IMR-90 (cell line): ENCODE data around the gene CDKAL1. TPM values are rescaled to one million over a fixed set of nuclear protein-coding genes. Genes with fewer than 3 reads are reported as not detected.

Experiments used
- ATAC-seq: fragments of 200-7000 bp; cut with Tn5 transposase; 2 replicates; pipeline ENCODE4 v1.9.1; 2020; ENCODE audit warnings: low read depth, mild to moderate bottlenecking, moderate library complexity
- BruUV-seq: library from RNA; stranded (reverse); fragments of 400-500 nt; replicated peaks from 2 replicates; lab custom pipeline; 2021; lab: Mats Ljungman, UMichigan
- CTCF ChIA-PET: fragments of 300-600 bp; formaldehyde crosslinking; extraction: SDS; loops from one replicate; lab custom pipeline; 2021; ENCODE audit warnings: antibody characterized with exemption; lab: Yijun Ruan, JAX
- POLR2A ChIA-PET: fragments of 300-600 bp; sonication (Branson Sonifier 250); formaldehyde crosslinking; loops from one replicate; lab custom pipeline; 2022; ENCODE audit warnings: antibody characterized with exemption; ENCODE audit not compliant: unreplicated experiment; lab: Charles Lee
- DNase-seq: peaks from one replicate; pipeline ENCODE4 v3.0.0; 2013
- H2AFZ ChIP-seq: replicated peaks from 2 replicates; pipeline ENCODE3; 2013; ENCODE audit warnings: low read length, mild to moderate bottlenecking; ENCODE audit not compliant: poor library complexity
- H2AK5ac ChIP-seq: 2 replicates; pipeline ENCODE4 v1.6.1; 2013; ENCODE audit warnings: low read depth, low read length, inconsistent platforms
- H2AK9ac ChIP-seq: replicated peaks from 2 replicates; pipeline ENCODE3; 2013; ENCODE audit warnings: mild to moderate bottlenecking, low read depth, low read length, moderate library complexity; ENCODE audit not compliant: poor library complexity
- H2BK120ac ChIP-seq: 2 replicates; pipeline ENCODE4 v1.6.1; 2013; ENCODE audit warnings: low read depth, low read length, inconsistent platforms
- H2BK15ac ChIP-seq: 3 replicates; pipeline ENCODE4 v1.6.1; 2013; ENCODE audit warnings: low read depth, low read length, inconsistent platforms
- H2BK20ac ChIP-seq: 2 replicates; pipeline ENCODE4 v1.6.1; 2013; ENCODE audit warnings: low read depth, mild to moderate bottlenecking, inconsistent platforms, low read length, moderate library complexity
- H2BK5ac ChIP-seq: 2 replicates; pipeline ENCODE4 v1.6.1; 2013; ENCODE audit warnings: mild to moderate bottlenecking, low read depth, low read length, inconsistent platforms; ENCODE audit not compliant: poor library complexity, severe bottlenecking
- H3K14ac ChIP-seq: replicated peaks from 2 replicates; pipeline ENCODE4 v1.6.1; 2013; ENCODE audit warnings: low read depth, low read length, inconsistent platforms
- H3K18ac ChIP-seq: 2 replicates; pipeline ENCODE4 v1.6.1; 2013; ENCODE audit warnings: low read depth, low read length, control low read depth
- H3K23ac ChIP-seq: 2 replicates; pipeline ENCODE4 v1.6.1; 2013; ENCODE audit warnings: low read depth, low read length, inconsistent platforms
- H3K27ac ChIP-seq: 2 replicates; pipeline ENCODE4 v1.5.1; 2013; ENCODE audit warnings: mild to moderate bottlenecking, control low read depth, low read length; ENCODE audit not compliant: insufficient read depth
- H3K27me3 ChIP-seq: 2 replicates; pipeline ENCODE4 v1.6.1; 2013; ENCODE audit warnings: low read length; ENCODE audit not compliant: control insufficient read depth, insufficient read depth
- H3K36me3 ChIP-seq: 2 replicates; pipeline ENCODE4 v1.6.1; 2013; ENCODE audit warnings: low read length, mixed read lengths; ENCODE audit not compliant: control insufficient read depth, insufficient read depth
- H3K4ac ChIP-seq: 2 replicates; pipeline ENCODE4 v1.6.1; 2013; ENCODE audit warnings: low read depth, low read length, inconsistent platforms
- H3K4me1 ChIP-seq: 2 replicates; pipeline ENCODE4 v1.6.1; 2013; ENCODE audit warnings: low read length, mixed read lengths; ENCODE audit not compliant: control insufficient read depth, insufficient read depth
- H3K4me2 ChIP-seq: 2 replicates; pipeline ENCODE4 v1.6.1; 2013; ENCODE audit warnings: low read depth, mild to moderate bottlenecking, control low read depth, low read length, moderate library complexity
- H3K4me3 ChIP-seq: 2 replicates; pipeline ENCODE4 v1.5.1; 2013; ENCODE audit warnings: low read depth, mild to moderate bottlenecking, control low read depth, low read length, moderate library complexity; ENCODE audit not compliant: insufficient read depth
- H3K56ac ChIP-seq: 2 replicates; pipeline ENCODE4 v1.6.1; 2013; ENCODE audit warnings: low read length, inconsistent platforms; ENCODE audit not compliant: insufficient read depth; ENCODE audit errors: extremely low read depth
- H3K79me1 ChIP-seq, 2 experiments: 2 replicates each; pipeline ENCODE4 v1.6.1; 2013; ENCODE audit warnings: low read length in 2 of 2, inconsistent platforms in 1 of 2, low read depth in 1 of 2
- H3K9ac ChIP-seq: 2 replicates; pipeline ENCODE4 v1.6.1; 2013; ENCODE audit warnings: low read depth, low read length, control low read depth
- H3K9me1 ChIP-seq: 2 replicates; pipeline ENCODE4 v1.6.1; 2013; ENCODE audit warnings: low read length, inconsistent platforms; ENCODE audit not compliant: insufficient read depth
- H3K9me3 ChIP-seq: 2 replicates; pipeline ENCODE4 v1.6.1; 2013; ENCODE audit warnings: low read length; ENCODE audit not compliant: control insufficient read depth, insufficient read depth
- H4K20me1 ChIP-seq: 2 replicates; pipeline ENCODE4 v1.6.1; 2013; ENCODE audit warnings: low read length, inconsistent platforms; ENCODE audit not compliant: insufficient read depth
- H4K5ac ChIP-seq: 2 replicates; pipeline ENCODE4 v1.6.1; 2013; ENCODE audit warnings: mild to moderate bottlenecking, low read depth, low read length, control low read depth
- H4K8ac ChIP-seq, 2 experiments: 2 replicates each; pipeline ENCODE4 v1.6.1; 2013; ENCODE audit warnings: low read depth in 2 of 2, low read length in 2 of 2, control low read depth in 1 of 2, inconsistent platforms in 1 of 2
- H4K91ac ChIP-seq: 2 replicates; pipeline ENCODE4 v1.6.1; 2013; ENCODE audit warnings: low read depth, low read length, inconsistent platforms; ENCODE audit not compliant: insufficient read depth
- CEBPB ChIP-seq: IDR thresholded peaks from 2 replicates; pipeline ENCODE4 v1.6.1; 2012; ENCODE audit warnings: low read depth, low read length, improper control_type of control experiment
- CHD1 ChIP-seq: IDR thresholded peaks from 2 replicates; pipeline ENCODE4 v1.6.1; 2012; ENCODE audit warnings: low read depth, low read length, improper control_type of control experiment
- FOS ChIP-seq: fragments of 150-350 bp; IDR thresholded peaks from 2 replicates; pipeline ENCODE4 v1.6.1; 2016; ENCODE audit warnings: low read depth, low read length
- MAFK ChIP-seq: IDR thresholded peaks from 2 replicates; pipeline ENCODE4 v1.6.1; 2012; ENCODE audit warnings: low read depth, low read length, improper control_type of control experiment
- MAZ ChIP-seq: IDR thresholded peaks from 2 replicates; pipeline ENCODE4 v1.6.1; 2012; ENCODE audit warnings: low read depth, mild to moderate bottlenecking, low read length, improper control_type of control experiment, moderate library complexity, borderline replicate concordance
- NFE2L2 ChIP-seq: fragments of 150-350 bp; IDR thresholded peaks from 2 replicates; pipeline ENCODE4 v1.6.1; 2016; ENCODE audit warnings: low read depth, mild to moderate bottlenecking, low read length
- RCOR1 ChIP-seq: IDR thresholded peaks from 2 replicates; pipeline ENCODE4 v1.6.1; 2012; ENCODE audit warnings: mild to moderate bottlenecking, low read length, improper control_type of control experiment; ENCODE audit not compliant: insufficient replicate concordance
- RFX5 ChIP-seq: IDR thresholded peaks from 2 replicates; pipeline ENCODE4 v1.8.0; 2012; ENCODE audit warnings: low read depth, mild to moderate bottlenecking, low read length, moderate library complexity
- SMC3 ChIP-seq: fragments of 150-350 bp; IDR thresholded peaks from 2 replicates; pipeline ENCODE4 v1.6.1; 2016; ENCODE audit warnings: low read depth, mild to moderate bottlenecking, antibody characterized with exemption, low read length, moderate library complexity
- WGBS, 2 experiments: methylation state at CpG; one replicate each; pipeline versions ENCODE4 v1.1.5 to v1.1.7; 2013; ENCODE audit warnings: missing lambda C conversion rate in 2 of 2; ENCODE audit not compliant: insufficient read length in 1 of 2; ENCODE audit errors: extremely low coverage in 2 of 2; 5-methylcytosine and 5-hydroxymethylcytosine counted together
- dilution Hi-C: fragments of 300-500 bp; cut with HindIII; formaldehyde crosslinking; loops from one replicate; pipeline ENCODE4 v1.14.3; 2018; ENCODE audit warnings: low sequenced_read_pairs; ENCODE audit not compliant: unreplicated experiment
- in situ Hi-C: fragments of 300-500 bp; cut with MboI; formaldehyde crosslinking; loops from 3 replicates; pipeline ENCODE4 v1.14.3; 2019; ENCODE audit warnings: low sequenced_read_pairs, inconsistent platforms, mixed read lengths
- intact Hi-C: fragments of 100-400 bp; cut with micrococcal nuclease; formaldehyde crosslinking; loops from 2 replicates; pipeline ENCODE4 v1.10.0; 2022
- polyA plus RNA-seq, 3 experiments: library from polyadenylated mRNA; depleted of rRNA; stranded (reverse); fragments of >200 nt; gene quantifications; 2 replicates each; pipeline ENCODE4 v1.2.3, GENCODE V29; 2012; ENCODE audit warnings: low replicate concordance in 1 of 3
- total RNA-seq: library from RNA; depleted of rRNA; stranded (reverse); fragments of >200 nt; gene quantifications from 2 replicates; pipeline ENCODE4 v1.2.3, GENCODE V29; 2012
- TF ChIP-seq, protein P1 (sequence below): fragments of 150-350 bp; IDR thresholded peaks from 2 replicates; pipeline ENCODE4 v1.6.1; 2016; ENCODE audit warnings: low read depth, mild to moderate bottlenecking, low read length, moderate library complexity, borderline replicate concordance
- TF ChIP-seq, protein P2 (sequence below): fragments of 150-350 bp; IDR thresholded peaks from 2 replicates; pipeline ENCODE4 v1.6.1; 2017; ENCODE audit warnings: mild to moderate bottlenecking, antibody characterized with exemption, low read length, low read depth

The CDKAL1 gene
- total and polyA plus RNA-seq, 2 of the 4 experiments (the other 2 are of a cell fraction) = 3.7 to 13.1 TPM

DNA sequence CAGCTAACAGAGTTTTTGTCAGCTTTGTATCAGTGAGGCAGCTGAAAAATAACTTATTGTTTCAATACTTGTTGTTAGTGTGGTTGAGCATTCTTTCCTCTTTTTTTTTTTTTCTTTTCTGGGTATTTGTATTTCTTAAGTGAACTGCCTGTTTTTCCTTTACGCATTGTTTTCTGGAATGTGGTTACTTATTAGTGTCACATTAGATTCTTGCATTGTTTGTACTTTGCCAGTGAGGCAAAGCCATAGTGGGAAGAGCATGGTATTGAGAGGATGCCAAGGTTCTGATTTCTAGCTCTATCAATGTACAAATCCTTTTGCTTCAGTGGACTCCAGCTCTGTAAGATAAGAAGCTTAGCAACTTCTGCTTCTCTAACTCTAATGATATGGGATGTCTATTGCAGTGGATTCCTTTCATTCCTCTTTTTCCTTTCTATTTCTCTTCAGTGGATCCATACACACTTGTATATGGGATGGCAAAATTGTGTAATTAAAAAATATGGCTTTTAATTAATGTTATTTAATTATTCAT is 3.9 kb downstream of the CDKAL1 start:
- H2BK15ac ChIP-seq = no peak overlapping the region
- H3K27me3 ChIP-seq = no peaks in the 10 kb centered on the region
- no peak overlapping the region for H2BK20ac ChIP-seq
- H4K5ac ChIP-seq = no peak overlapping the region
- H4K8ac ChIP-seq = no peak overlapping the region
- H3K4me2 ChIP-seq = no peak overlapping the region
- dilution Hi-C loops = no loop called here
- H3K56ac ChIP-seq = no peak overlapping the region
- no peak for ATAC-seq
- BruUV-seq = no TSS peak
- H3K9me3 ChIP-seq = no peaks in the 10 kb centered on the region
- H2AFZ ChIP-seq = no peak overlapping the region
- H3K9ac ChIP-seq = no peak overlapping the region
- no peak for TF ChIP-seq SMC3
- TF ChIP-seq, protein P1, sequence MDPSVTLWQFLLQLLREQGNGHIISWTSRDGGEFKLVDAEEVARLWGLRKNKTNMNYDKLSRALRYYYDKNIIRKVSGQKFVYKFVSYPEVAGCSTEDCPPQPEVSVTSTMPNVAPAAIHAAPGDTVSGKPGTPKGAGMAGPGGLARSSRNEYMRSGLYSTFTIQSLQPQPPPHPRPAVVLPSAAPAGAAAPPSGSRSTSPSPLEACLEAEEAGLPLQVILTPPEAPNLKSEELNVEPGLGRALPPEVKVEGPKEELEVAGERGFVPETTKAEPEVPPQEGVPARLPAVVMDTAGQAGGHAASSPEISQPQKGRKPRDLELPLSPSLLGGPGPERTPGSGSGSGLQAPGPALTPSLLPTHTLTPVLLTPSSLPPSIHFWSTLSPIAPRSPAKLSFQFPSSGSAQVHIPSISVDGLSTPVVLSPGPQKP = no peak
- TF ChIP-seq RCOR1 = no peak
- TF ChIP-seq NFE2L2 = no peak
- no peak for TF ChIP-seq RFX5
- TF ChIP-seq CEBPB = no peak
- TF ChIP-seq MAZ = no peak
- no peak for TF ChIP-seq CHD1
- TF ChIP-seq MAFK = no peak
- TF ChIP-seq, protein P2, sequence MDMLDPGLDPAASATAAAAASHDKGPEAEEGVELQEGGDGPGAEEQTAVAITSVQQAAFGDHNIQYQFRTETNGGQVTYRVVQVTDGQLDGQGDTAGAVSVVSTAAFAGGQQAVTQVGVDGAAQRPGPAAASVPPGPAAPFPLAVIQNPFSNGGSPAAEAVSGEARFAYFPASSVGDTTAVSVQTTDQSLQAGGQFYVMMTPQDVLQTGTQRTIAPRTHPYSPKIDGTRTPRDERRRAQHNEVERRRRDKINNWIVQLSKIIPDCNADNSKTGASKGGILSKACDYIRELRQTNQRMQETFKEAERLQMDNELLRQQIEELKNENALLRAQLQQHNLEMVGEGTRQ = no peak
- no peak for TF ChIP-seq FOS
- peaks cover 3% of the 10 kb centered on the region; the same call in 1 of the 2 replicates for H3K36me3 ChIP-seq
- H3K14ac ChIP-seq = no peak overlapping the region
- no peak overlapping the region for H3K23ac ChIP-seq
- no peaks in the 10 kb centered on the region for H3K9me1 ChIP-seq
- no peak overlapping the region for H2BK5ac ChIP-seq
- WGBS, 2 experiments = no CpG with 5 or more reads among the region's 1 CpG
- H4K91ac ChIP-seq = no peak overlapping the region
- no peak overlapping the region for H3K4me3 ChIP-seq
- in situ Hi-C loops = no loop called here
- CTCF ChIA-PET = interaction anchor here (0.7 to 1.3 kb wide), 3 partner anchors 10 to 385 kb away, joined by 3 to 6 read pairs (median 4); no protein-coding TSS in a partner anchor
- no peak for DNase-seq
- no peaks in the 10 kb centered on the region for H4K20me1 ChIP-seq
- peaks cover 17 to 30% of the 10 kb centered on the region in 2 experiments for H3K79me1 ChIP-seq
- H3K4me1 ChIP-seq = 0 out of 2 replicates have a peak, but pooled peaks cover 1% of the 10 kb centered on the region
- no peak overlapping the region for H2BK120ac ChIP-seq
- no peak overlapping the region for H3K27ac ChIP-seq
- H3K4ac ChIP-seq = no peak overlapping the region
- H2AK9ac ChIP-seq = no peak overlapping the region
- no peak overlapping the region for H3K18ac ChIP-seq
- POLR2A ChIA-PET = no interaction called here
- no peak overlapping the region for H2AK5ac ChIP-seq
- intact Hi-C loops = no loop called here
